BJ (cell line): Measurements from ENCODE around the gene UNC50. TPM values are rescaled to one million over a fixed set of nuclear protein-coding genes. Genes with fewer than 3 reads are reported as not detected.

Experiments used
- CTCF ChIA-PET: fragments of 350-600 bp; formaldehyde crosslinking; extraction: SDS; loops from one replicate; lab custom pipeline; 2021; ENCODE audit warnings: antibody characterized with exemption, inconsistent platforms; lab: Yijun Ruan, JAX
- POLR2A ChIA-PET: fragments of 300-600 bp; sonication (Branson Sonifier 250); formaldehyde crosslinking; extraction: SDS; loops from one replicate; lab custom pipeline; 2021; ENCODE audit warnings: antibody characterized with exemption; lab: Charles Lee
- DNase-seq: peaks from one replicate; pipeline ENCODE4 v3.0.0-alpha.2; 2011; ENCODE audit warnings: low read depth
- H3K27me3 ChIP-seq: 2 replicates; pipeline ENCODE4 v1.6.0; 2011; ENCODE audit warnings: low read length; ENCODE audit not compliant: control insufficient read depth, insufficient read depth
- H3K36me3 ChIP-seq: 2 replicates; pipeline ENCODE4 v1.5.1; 2011; ENCODE audit warnings: low read length; ENCODE audit not compliant: control insufficient read depth, insufficient read depth
- H3K4me3 ChIP-seq: 2 replicates; pipeline ENCODE4 v1.5.1; 2011; ENCODE audit warnings: low read depth, mild to moderate bottlenecking, control low read depth, low read length
- CTCF ChIP-seq: IDR thresholded peaks from 2 replicates; pipeline ENCODE4 v1.5.1; 2011; ENCODE audit warnings: low read depth, mild to moderate bottlenecking, control low read depth, inconsistent platforms, low read length, moderate library complexity; ENCODE audit not compliant: insufficient read depth
- polyA plus RNA-seq: library from polyadenylated mRNA; depleted of rRNA; stranded (reverse); fragments of >200 nt; gene quantifications from 2 replicates; pipeline ENCODE4 v1.2.3, GENCODE V29; 2011

UNC50 gene
- polyA plus RNA-seq, 1 experiment: 18.3 TPM

- no peak overlapping the region for H3K4me3 ChIP-seq
- ChIA-PET CTCF (interaction anchor here (2.0 kb wide), 1 partner anchor 8 kb away, joined by 7 read pairs; no protein-coding TSS in a partner anchor), POLR2A (no interaction called here)
Measured at GRCh38 chr2:98576666-98577312, 31.6 kb upstream of the UNC50 start.

GRCh38 chr2:98577313-98577712 is 31.1 kb upstream of the UNC50 start:
- TF ChIP-seq CTCF: no peak
- Histone ChIP-seq H3K36me3 (peaks cover 5% of the 10 kb centered on the region), H3K4me3 (no peak overlapping the region), H3K27me3 (no peaks in the 10 kb centered on the region)
- ChIA-PET CTCF (interaction anchor here (2.0 kb wide), 1 partner anchor 8 kb away, joined by 7 read pairs; no protein-coding TSS in a partner anchor), POLR2A (no interaction called here)
- no peak for DNase-seq

More at GRCh38 chr2:98576666-98577312, 31.6 kb upstream of the UNC50 start:
- no peak for DNase-seq
- no peak for TF ChIP-seq CTCF
- Histone ChIP-seq H3K27me3 (no peaks in the 10 kb centered on the region), H3K36me3 (peaks cover 5% of the 10 kb centered on the region)

GRCh38 chr2:98578231-98578630 is 30.2 kb upstream of the UNC50 start:
- no peaks in the 10 kb centered on the region for H3K27me3 ChIP-seq
- H3K4me3 ChIP-seq: no peak overlapping the region
- ChIA-PET CTCF (interaction anchor here (1.0 to 2.0 kb wide), 2 partner anchors 9 kb away, joined by 3 to 7 read pairs; no protein-coding TSS in a partner anchor), POLR2A (no interaction called here)
- no peak for DNase-seq
- H3K36me3 ChIP-seq: peaks cover 7% of the 10 kb centered on the region
- no peak for TF ChIP-seq CTCF

- H3K4me3 ChIP-seq: no peak overlapping the region
- H3K27me3 ChIP-seq: no peaks in the 10 kb centered on the region
- peaks cover 7% of the 10 kb centered on the region; the same call in 1 of the 2 replicates for H3K36me3 ChIP-seq
- no peak for TF ChIP-seq CTCF
- ChIA-PET POLR2A (no interaction called here), CTCF (interaction anchor here (0.9 to 1.2 kb wide), 4 partner anchors 8 to 29 kb away, joined by 3 to 4 read pairs (median 4); partner anchors contain the start of genes COA5 and UNC50)
- DNase-seq: no peak
Measured at GRCh38 chr2:98579926-98580325, 28.5 kb upstream of the UNC50 start.

GRCh38 chr2:98580656-98581284 is 27.6 kb upstream of the UNC50 start:
- no peak for DNase-seq
- H3K36me3 ChIP-seq: peaks cover 7% of the 10 kb centered on the region; the same call in 1 of the 2 replicates
- H3K4me3 ChIP-seq: no peak overlapping the region
- H3K27me3 ChIP-seq: no peaks in the 10 kb centered on the region
- no peak for TF ChIP-seq CTCF
- POLR2A ChIA-PET: no interaction called here
- CTCF ChIA-PET: interaction anchor here (0.9 to 1.2 kb wide), 2 partner anchors 9 to 11 kb away, joined by 3 to 4 read pairs; no protein-coding TSS in a partner anchor
